Stimulated activated CD4-positive, alpha-beta T cell treated with anti-CD3 and anti-CD28 coated beads, Interleukin-2, amount 100 ng/mL, for 4 hours (primary cell): ENCODE data around the gene DHX30.
"Not testable (repeated sequence)": the region's sequence is repeated elsewhere in the genome, so short reads cannot be mapped to it uniquely, and the experiment has no call there.

Source experiments
- DNase-seq: peaks from one replicate; pipeline ENCODE4 v3.0.0-alpha.2; 2020; ENCODE audit warnings: low read depth

Gene DHX30

GRCh38 chr3:47884603-47885002 lies 81.7 kb downstream of the DHX30 start:
- DNase-seq: no peak

- no peak for DNase-seq
Observed at GRCh38 chr3:47885168-47885567, 82.2 kb downstream of the DHX30 start.

GRCh38 chr3:47887991-47888390 lies 85.1 kb downstream of the DHX30 start:
- not testable (repeated sequence) for DNase-seq

GRCh38 chr3:47888986-47889757 lies 86.2 kb downstream of the DHX30 start:
- no peak for DNase-seq

GRCh38 chr3:47890126-47890827 lies 87.3 kb downstream of the DHX30 start:
- no peak for DNase-seq

GRCh38 chr3:47890828-47891612 lies 88.1 kb downstream of the DHX30 start:
- no peak for DNase-seq

GRCh38 chr3:47891613-47892005 lies 88.7 kb downstream of the DHX30 start:
- no peak for DNase-seq

- DNase-seq: no peak
Observed at GRCh38 chr3:47892286-47893040, 89.5 kb downstream of the DHX30 start.

- no peak for DNase-seq
Observed at GRCh38 chr3:47895241-47895640, 92.3 kb downstream of the DHX30 start.

GRCh38 chr3:47896736-47897135 lies 93.8 kb downstream of the DHX30 start:
- DNase-seq: no peak

GRCh38 chr3:47897954-47898353 lies 95.0 kb downstream of the DHX30 start:
- no peak for DNase-seq

GRCh38 chr3:47899495-47900108 lies 96.7 kb downstream of the DHX30 start:
- DNase-seq: no peak
